Stimulated activated CD4-positive, alpha-beta T cell treated with anti-CD3 and anti-CD28 coated beads, Interleukin-1b, Interleukin-23, amount 100 ng/mL, for 4 hours (primary cell): ENCODE results near the gene BIRC6.

Experiments
- DNase-seq, 2 donors: peaks; one replicate each; pipeline ENCODE4 v3.0.0-alpha.2; 2020; ENCODE audit warnings: low read depth in 2 of 2

Gene BIRC6

GRCh38 chr2:32376756-32377155, 19.9 kb downstream of the BIRC6 start:
- no peak for DNase-seq

- DNase-seq: no peak
Measured at GRCh38 chr2:32377928-32378327, 21.1 kb downstream of the BIRC6 start.

GRCh38 chr2:32379352-32379751, 22.5 kb downstream of the BIRC6 start:
- DNase-seq: no peak

GRCh38 chr2:32383858-32384257, 27.0 kb downstream of the BIRC6 start:
- DNase-seq: no peak

GRCh38 chr2:32384529-32384928, 27.7 kb downstream of the BIRC6 start:
- no peak for DNase-seq

GRCh38 chr2:32386739-32387138, 29.9 kb downstream of the BIRC6 start:
- no peak for DNase-seq

GRCh38 chr2:32399221-32399620, 42.4 kb downstream of the BIRC6 start:
- no peak for DNase-seq

- DNase-seq: no peak
Measured at GRCh38 chr2:32402091-32402490, 45.3 kb downstream of the BIRC6 start.

- DNase-seq: no peak
Measured at GRCh38 chr2:32403782-32404181, 47.0 kb downstream of the BIRC6 start.

GRCh38 chr2:32404691-32405090, 47.9 kb downstream of the BIRC6 start:
- DNase-seq: no peak

GRCh38 chr2:32416519-32416918, 59.7 kb downstream of the BIRC6 start:
- no peak for DNase-seq

GRCh38 chr2:32417659-32418058, 60.8 kb downstream of the BIRC6 start:
- DNase-seq: no peak

GRCh38 chr2:32418778-32419177, 62.0 kb downstream of the BIRC6 start:
- DNase-seq: no peak

- no peak for DNase-seq
Measured at GRCh38 chr2:32422133-32422532, 65.3 kb downstream of the BIRC6 start.

- no peak for DNase-seq
Measured at GRCh38 chr2:32423536-32423935, 66.7 kb downstream of the BIRC6 start.

- no peak for DNase-seq
Measured at GRCh38 chr2:32424739-32425138, 67.9 kb downstream of the BIRC6 start.

GRCh38 chr2:32425719-32426141, 68.9 kb downstream of the BIRC6 start:
- DNase-seq: no peak

GRCh38 chr2:32427672-32428610, 71.1 kb downstream of the BIRC6 start:
- no peak for DNase-seq

- no peak for DNase-seq
Measured at GRCh38 chr2:32430804-32431203, 74.0 kb downstream of the BIRC6 start.

GRCh38 chr2:32436150-32436549, 79.3 kb downstream of the BIRC6 start:
- DNase-seq: no peak

- no peak for DNase-seq
Measured at GRCh38 chr2:32442020-32442467, 85.2 kb downstream of the BIRC6 start.

- no peak for DNase-seq
Measured at GRCh38 chr2:32446369-32446768, 89.5 kb downstream of the BIRC6 start.

GRCh38 chr2:32450851-32451250, 94.0 kb downstream of the BIRC6 start:
- DNase-seq: no peak
